Right lobe of liver (tissue), 6 donors: ENCODE data around the gene DUSP16. TPM values are rescaled to one million over a fixed set of nuclear protein-coding genes. Genes with fewer than 3 reads are reported as not detected.
A peak's percentile ranks its signal among the peaks of the same experiment; 100 is the strongest.

Experiments used
- ATAC-seq, 4 donors: fragments of 200-7000 bp; cut with Tn5 transposase; one replicate each; pipeline ENCODE4 v1.9.1; 2020; ENCODE audit warnings: mild to moderate bottlenecking in 4 of 4, moderate library complexity in 4 of 4
- DNase-seq, 3 donors: peaks; one replicate each; pipeline ENCODE4 v3.0.0-alpha.2; 2020
- H3K27ac ChIP-seq, 3 donors: fragments of 200-600 bp; one replicate each; pipeline ENCODE4 v1.8.0; 2022
- H3K27me3 ChIP-seq, 2 donors: fragments of 200-600 bp; one replicate each; pipeline ENCODE4 v1.8.0; 2022
- H3K36me3 ChIP-seq, 4 donors: fragments of 200-600 bp; sonication (generic) in 1 of 4; one replicate each; pipeline versions ENCODE4 v1.5.1 to v1.8.0; 2017 to 2022; ENCODE audit warnings: control low read depth in 1 of 4
- H3K4me1 ChIP-seq, 4 donors: fragments of 200-600 bp; sonication (generic) in 1 of 4; one replicate each; pipeline versions ENCODE4 v1.5.1 to v1.8.0; 2017 to 2022; ENCODE audit warnings: control low read depth in 1 of 4
- H3K4me3 ChIP-seq, 3 donors: fragments of 200-600 bp; one replicate each; pipeline ENCODE4 v1.8.0; 2022
- H3K9me3 ChIP-seq, 4 donors: fragments of 200-600 bp; sonication (generic) in 1 of 4; one replicate each; pipeline versions ENCODE4 v1.5.1 to v1.8.0; 2017 to 2022; ENCODE audit warnings: control low read depth in 1 of 4
- POLR2A ChIP-seq: fragments of 450-650 bp; IDR thresholded peaks from one replicate; pipeline ENCODE4 v1.6.1; 2017; ENCODE audit warnings: antibody characterized with exemption, mild to moderate bottlenecking
- WGBS: methylation state at CpG from one replicate; pipeline ENCODE4 v1.1.6; 2018; ENCODE audit warnings: low coverage, low lambda C conversion rate; ENCODE audit not compliant: insufficient coverage; ENCODE audit errors: missing lambda C conversion rate; 5-methylcytosine and 5-hydroxymethylcytosine counted together
- intact Hi-C, 2 donors: fragments of 100-400 bp; cut with DNase I; formaldehyde crosslinking; loops; one replicate each; pipeline versions ENCODE4 v1.11.2 to v1.14.1; 2022
- total RNA-seq, 6 experiments: library from RNA; depleted of rRNA in 2 of 6; stranded (reverse); fragments of >200 nt in 2 of 6; fragmentation: NEBNext Ultra II Directional in 3 of 6; extraction: Animal tissue kit (Norgen Biotek cat#: 25700) in 3 of 6; gene quantifications; one replicate each; pipeline versions ENCODE4 v1.1.0 to v1.2.4, GENCODE V29; 2016 to 2023
- TF ChIP-seq, protein P1 (sequence below), 4 donors: fragments of 200-600 bp in 3 of 4; fragments of 450-650 bp in 1 of 4; IDR thresholded peaks; one replicate each; pipeline versions ENCODE4 v1.5.1 to v1.8.0; 2016 to 2022; ENCODE audit warnings: antibody characterized with exemption in 4 of 4, mild to moderate bottlenecking in 2 of 4
- donor health status: DM: no; HTN: yes; CAD: no.
- donor health status: DM: no; HTN: no; CAD: no.
- donor health status: DM: no; HTN: no; CAD: no.
- donor health status: DM: no; HTN: yes; CAD: no.
- donor health status: DM: no; HTN: yes; CAD: no.

DUSP16 gene
- total RNA-seq, 6 experiments from 2014 or later = 41.9 to 74.2 (median 48.4) TPM

DNA sequence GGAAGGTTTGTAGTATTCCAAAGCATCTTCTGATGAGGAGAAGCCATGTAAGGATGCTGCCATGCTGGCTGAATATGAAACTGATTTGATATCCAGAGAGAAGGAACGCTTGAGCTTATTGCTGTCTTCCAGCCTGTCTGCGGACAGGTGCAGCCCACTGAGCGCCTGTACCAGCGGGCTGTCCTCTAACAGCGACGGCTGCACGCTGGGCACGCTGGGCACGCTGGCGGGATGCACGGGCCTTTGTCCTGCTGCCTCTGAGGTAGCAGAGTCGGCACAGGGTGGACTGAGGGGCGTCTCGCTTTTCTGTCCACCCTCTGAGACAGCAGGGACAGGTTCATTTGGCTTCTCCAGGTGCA lies 85.2 kb downstream of the DUSP16 start:
- intact Hi-C loops = no loop called here
- H3K9me3 ChIP-seq = no peaks in the 10 kb centered on the region
- H3K4me3 ChIP-seq = no peak overlapping the region
- H3K36me3 ChIP-seq = peaks cover 0 to 61% (median 17%) of the 10 kb centered on the region in 4 donors
- no peaks in the 10 kb centered on the region for H3K4me1 ChIP-seq
- ATAC-seq (peak in 3 of 4 donors; percentile 7 to 41 (median 13)), DNase-seq (no peak)
- H3K27me3 ChIP-seq = no peaks in the 10 kb centered on the region
- WGBS = 93% methylated on average over 9 of the region's 14 CpGs
- no peak for TF ChIP-seq POLR2A
- TF ChIP-seq, protein P1, sequence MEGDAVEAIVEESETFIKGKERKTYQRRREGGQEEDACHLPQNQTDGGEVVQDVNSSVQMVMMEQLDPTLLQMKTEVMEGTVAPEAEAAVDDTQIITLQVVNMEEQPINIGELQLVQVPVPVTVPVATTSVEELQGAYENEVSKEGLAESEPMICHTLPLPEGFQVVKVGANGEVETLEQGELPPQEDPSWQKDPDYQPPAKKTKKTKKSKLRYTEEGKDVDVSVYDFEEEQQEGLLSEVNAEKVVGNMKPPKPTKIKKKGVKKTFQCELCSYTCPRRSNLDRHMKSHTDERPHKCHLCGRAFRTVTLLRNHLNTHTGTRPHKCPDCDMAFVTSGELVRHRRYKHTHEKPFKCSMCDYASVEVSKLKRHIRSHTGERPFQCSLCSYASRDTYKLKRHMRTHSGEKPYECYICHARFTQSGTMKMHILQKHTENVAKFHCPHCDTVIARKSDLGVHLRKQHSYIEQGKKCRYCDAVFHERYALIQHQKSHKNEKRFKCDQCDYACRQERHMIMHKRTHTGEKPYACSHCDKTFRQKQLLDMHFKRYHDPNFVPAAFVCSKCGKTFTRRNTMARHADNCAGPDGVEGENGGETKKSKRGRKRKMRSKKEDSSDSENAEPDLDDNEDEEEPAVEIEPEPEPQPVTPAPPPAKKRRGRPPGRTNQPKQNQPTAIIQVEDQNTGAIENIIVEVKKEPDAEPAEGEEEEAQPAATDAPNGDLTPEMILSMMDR (IDR thresholded peaks at IDR 0.05) = no peak
- no peak overlapping the region for H3K27ac ChIP-seq

DNA sequence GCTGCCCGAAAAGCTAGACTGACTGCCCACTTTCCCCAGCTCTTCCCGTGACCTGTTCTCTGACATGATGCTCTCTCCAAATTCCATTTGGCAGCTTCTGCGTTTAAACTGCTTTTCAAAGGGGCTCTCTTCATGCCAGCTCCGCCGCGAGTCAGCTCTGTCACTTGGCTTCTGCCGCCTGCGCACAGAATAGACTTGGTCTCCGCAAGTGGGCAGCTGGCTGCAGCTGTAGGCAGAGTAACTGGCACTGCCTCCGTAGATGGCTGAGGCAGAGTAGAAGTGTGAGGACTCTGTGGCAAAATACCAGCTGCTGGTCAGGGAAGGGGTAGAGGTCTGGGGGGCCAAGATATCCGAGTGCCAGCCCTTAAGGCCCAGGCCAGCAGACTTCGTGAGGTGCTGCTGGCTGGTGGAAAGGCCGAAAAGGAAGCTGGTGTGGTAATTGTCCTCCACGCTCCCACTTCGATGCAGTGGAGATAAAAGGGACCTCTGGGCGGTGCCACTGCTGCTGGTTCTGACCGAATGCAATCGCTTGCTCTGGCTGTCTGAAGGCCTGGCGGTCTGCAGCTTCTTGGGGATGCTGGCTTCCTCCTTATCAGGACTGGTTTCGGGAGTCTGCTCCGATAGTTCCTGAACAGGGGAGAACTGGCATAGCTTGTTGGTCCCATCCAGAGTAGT lies 85.7 kb downstream of the DUSP16 start:
- Histone ChIP-seq H3K27ac (no peak overlapping the region), H3K27me3 (no peaks in the 10 kb centered on the region), H3K4me1 (no peaks in the 10 kb centered on the region), H3K4me3 (no peak overlapping the region), H3K9me3 (no peaks in the 10 kb centered on the region), H3K36me3 (peaks cover 0 to 61% (median 17%) of the 10 kb centered on the region in 4 donors)
- ATAC-seq (peak in 3 of 4 donors; percentile 4 to 15 (median 5)), DNase-seq (no peak)
- WGBS = 96% methylated on average over 17 of the region's 21 CpGs
- intact Hi-C loops = no loop called here
- no peak for TF ChIP-seq POLR2A
- TF ChIP-seq, protein P1 (IDR thresholded peaks at IDR 0.05) = no peak

DNA sequence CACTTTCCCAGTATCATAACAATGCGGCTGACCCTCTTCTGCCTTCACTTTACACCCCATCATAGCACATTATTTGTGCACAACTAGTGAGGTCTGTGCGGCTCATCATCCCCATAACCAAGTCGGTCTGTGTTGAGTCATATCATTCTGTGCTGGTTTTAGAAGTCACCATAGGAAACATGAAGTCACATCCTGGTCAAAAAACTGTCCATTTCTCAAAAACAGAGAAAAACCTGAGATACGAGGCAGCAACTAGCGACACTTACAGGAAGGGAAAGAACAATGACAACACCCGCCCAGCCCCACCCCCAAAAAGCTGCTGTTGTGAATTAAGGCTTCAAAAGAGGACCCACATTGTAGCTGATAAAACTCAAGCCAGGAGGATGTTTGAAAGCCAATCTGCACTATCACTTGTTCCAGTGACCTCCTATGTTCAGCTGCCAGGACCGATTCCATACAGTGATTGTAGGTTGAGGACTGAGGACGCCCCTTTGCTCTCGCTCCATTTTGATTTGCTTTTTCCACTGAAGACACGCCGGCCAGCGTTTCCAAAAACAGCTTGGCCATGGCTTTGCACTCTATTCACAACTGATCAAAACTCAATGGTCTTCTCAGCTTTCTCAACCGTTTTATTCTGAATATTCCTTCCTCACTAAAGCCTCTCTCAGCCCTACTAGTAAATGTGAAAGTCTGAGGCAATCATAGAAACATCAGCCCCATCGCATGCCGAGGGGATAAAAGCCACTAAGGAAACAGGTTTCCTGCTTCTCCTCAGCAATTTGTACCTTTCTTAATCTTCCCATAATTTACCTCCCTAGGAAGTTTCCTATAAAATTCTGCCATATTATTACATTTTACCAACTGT lies 87.5 kb downstream of the DUSP16 start:
- H3K27ac ChIP-seq = peak overlapping the region in 2 of 3 donors; percentile 4 to 24
- no peaks in the 10 kb centered on the region for H3K4me1 ChIP-seq
- H3K27me3 ChIP-seq = no peaks in the 10 kb centered on the region
- no peak for TF ChIP-seq POLR2A
- TF ChIP-seq, protein P1 (IDR thresholded peaks at IDR 0.05) = no peak
- peak; percentile 28 to 58 (median 47) for ATAC-seq
- 64% methylated on average over 13 of the region's 15 CpGs for WGBS
- peaks cover 0 to 57% (median 16%) of the 10 kb centered on the region in 4 donors for H3K36me3 ChIP-seq
- intact Hi-C loops = no loop called here
- no peak overlapping the region for H3K4me3 ChIP-seq
- H3K9me3 ChIP-seq = no peaks in the 10 kb centered on the region
- no peak for DNase-seq

DNA sequence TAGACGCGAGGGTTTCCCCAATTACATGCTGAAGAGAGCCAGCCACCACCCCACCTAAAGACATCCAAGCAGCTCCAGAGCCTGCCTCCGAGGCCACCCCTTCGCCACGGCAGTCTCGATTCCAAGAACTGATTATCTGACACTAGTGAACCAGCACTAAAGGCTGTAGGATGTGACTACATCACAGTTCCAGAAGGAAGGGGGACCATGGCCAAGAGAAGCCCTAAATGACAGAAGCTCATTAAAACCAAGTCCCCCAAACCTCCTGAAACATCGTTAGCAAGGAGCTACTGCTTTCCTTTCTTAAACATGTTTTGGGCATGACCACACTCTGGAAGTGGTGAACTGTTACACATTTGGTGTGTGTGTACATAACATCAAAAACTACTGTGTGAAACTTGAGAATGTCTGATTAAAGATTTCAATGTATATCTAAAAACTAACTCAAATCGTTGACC lies 88.2 kb downstream of the DUSP16 start:
- Histone ChIP-seq H3K27ac (peak overlapping the region in 1 of 3 donors; percentile 24), H3K36me3 (peaks cover 0 to 50% (median 13%) of the 10 kb centered on the region in 4 donors), H3K4me1 (no peaks in the 10 kb centered on the region), H3K9me3 (no peaks in the 10 kb centered on the region), H3K4me3 (no peak overlapping the region), H3K27me3 (no peaks in the 10 kb centered on the region)
- WGBS = 73% methylated on average over 8 of the region's 8 CpGs
- intact Hi-C loops = no loop called here
- no peak for ATAC-seq
- TF ChIP-seq POLR2A = no peak
- TF ChIP-seq, protein P1 (IDR thresholded peaks at IDR 0.05) = no peak
- no peak for DNase-seq
